PFSK-1 (cell line): ENCODE results near the gene RWDD3.

ENCODE experiments used
- FOXP2 ChIP-seq: optimal IDR thresholded peaks from 2 replicates; pipeline ENCODE3; 2011; ENCODE audit warnings: borderline replicate concordance, control low read depth, inconsistent platforms; ENCODE audit not compliant: insufficient read depth; ENCODE audit errors: extremely low read length, extremely low read depth
- POLR2AphosphoS5 ChIP-seq: IDR thresholded peaks from 2 replicates; pipeline ENCODE4 v1.6.1; 2012; ENCODE audit warnings: low read depth, mild to moderate bottlenecking, control low read depth, low read length, moderate library complexity
- SIN3A ChIP-seq: IDR thresholded peaks from 2 replicates; pipeline ENCODE4 v1.6.1; 2012; ENCODE audit warnings: mild to moderate bottlenecking, low read length, moderate library complexity, borderline replicate concordance; ENCODE audit not compliant: insufficient read depth
- TAF1 ChIP-seq: IDR thresholded peaks from 2 replicates; pipeline ENCODE4 v1.6.1; 2012; ENCODE audit warnings: low read length, control low read depth, borderline replicate concordance; ENCODE audit not compliant: insufficient read depth
- TF ChIP-seq, protein P1 (sequence below), 2 experiments: IDR thresholded peaks; 2 replicates each; pipeline versions ENCODE4 v1.6.1 to v1.8.0; 2011 to 2012; ENCODE audit warnings: low read depth in 2 of 2, low read length in 2 of 2, control low read depth in 1 of 2, inconsistent platforms in 1 of 2, mild to moderate bottlenecking in 1 of 2, moderate library complexity in 1 of 2; ENCODE audit not compliant: insufficient read depth in 1 of 2

DNA sequence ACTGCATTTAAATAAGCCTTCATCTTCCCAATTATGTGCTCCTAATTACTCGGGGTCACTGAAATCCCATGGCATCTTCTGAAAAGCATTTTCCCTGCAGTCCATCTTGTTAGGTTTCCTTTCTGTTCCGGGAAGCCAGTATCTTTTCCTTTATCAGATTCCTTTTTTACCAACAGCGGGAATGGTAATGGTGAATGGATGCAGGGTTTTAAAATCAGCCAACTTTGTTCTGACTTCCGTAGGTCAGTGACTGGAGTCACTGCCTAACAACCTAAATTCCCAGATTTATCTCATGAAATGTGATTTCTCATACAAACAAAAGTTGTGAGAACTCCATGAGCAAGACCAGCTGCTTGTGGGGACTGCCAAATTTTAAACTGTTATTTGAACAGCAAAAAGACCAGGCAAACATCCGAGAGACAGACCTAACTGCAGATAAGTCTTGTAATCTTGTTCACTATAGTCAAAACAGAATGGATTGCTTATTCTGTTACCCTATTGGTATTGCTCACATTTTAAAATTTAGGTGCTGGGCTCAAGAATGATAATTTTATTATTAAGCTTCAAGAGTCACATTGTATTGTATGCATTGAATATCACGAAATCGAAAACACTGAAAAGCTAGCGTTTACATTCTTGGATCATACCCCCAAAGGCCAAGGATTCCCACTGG lies 1.2 kb upstream of the RWDD3 start:
- TF ChIP-seq FOXP2 (no peak), POLR2AphosphoS5 (no peak), SIN3A (no peak), TAF1 (no peak)
- TF ChIP-seq, protein P1, sequence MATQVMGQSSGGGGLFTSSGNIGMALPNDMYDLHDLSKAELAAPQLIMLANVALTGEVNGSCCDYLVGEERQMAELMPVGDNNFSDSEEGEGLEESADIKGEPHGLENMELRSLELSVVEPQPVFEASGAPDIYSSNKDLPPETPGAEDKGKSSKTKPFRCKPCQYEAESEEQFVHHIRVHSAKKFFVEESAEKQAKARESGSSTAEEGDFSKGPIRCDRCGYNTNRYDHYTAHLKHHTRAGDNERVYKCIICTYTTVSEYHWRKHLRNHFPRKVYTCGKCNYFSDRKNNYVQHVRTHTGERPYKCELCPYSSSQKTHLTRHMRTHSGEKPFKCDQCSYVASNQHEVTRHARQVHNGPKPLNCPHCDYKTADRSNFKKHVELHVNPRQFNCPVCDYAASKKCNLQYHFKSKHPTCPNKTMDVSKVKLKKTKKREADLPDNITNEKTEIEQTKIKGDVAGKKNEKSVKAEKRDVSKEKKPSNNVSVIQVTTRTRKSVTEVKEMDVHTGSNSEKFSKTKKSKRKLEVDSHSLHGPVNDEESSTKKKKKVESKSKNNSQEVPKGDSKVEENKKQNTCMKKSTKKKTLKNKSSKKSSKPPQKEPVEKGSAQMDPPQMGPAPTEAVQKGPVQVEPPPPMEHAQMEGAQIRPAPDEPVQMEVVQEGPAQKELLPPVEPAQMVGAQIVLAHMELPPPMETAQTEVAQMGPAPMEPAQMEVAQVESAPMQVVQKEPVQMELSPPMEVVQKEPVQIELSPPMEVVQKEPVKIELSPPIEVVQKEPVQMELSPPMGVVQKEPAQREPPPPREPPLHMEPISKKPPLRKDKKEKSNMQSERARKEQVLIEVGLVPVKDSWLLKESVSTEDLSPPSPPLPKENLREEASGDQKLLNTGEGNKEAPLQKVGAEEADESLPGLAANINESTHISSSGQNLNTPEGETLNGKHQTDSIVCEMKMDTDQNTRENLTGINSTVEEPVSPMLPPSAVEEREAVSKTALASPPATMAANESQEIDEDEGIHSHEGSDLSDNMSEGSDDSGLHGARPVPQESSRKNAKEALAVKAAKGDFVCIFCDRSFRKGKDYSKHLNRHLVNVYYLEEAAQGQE (IDR thresholded peaks at IDR 0.05; ENCODE audit: insufficient read depth in 1 of 2, low read depth in 2 of 2, low read length in 2 of 2) = no peak
